Kidney glomerular epithelial cell (primary cell): Measurements from ENCODE around the gene CHN2.
"Not testable (repeated sequence)": the region's sequence is repeated elsewhere in the genome, so short reads cannot be mapped to it uniquely, and the experiment has no call there.

Experiments used
- DNase-seq: peaks from one replicate; lab custom pipeline; 2025; lab: John Stamatoyannopoulos, UW

The CHN2 gene

DNA sequence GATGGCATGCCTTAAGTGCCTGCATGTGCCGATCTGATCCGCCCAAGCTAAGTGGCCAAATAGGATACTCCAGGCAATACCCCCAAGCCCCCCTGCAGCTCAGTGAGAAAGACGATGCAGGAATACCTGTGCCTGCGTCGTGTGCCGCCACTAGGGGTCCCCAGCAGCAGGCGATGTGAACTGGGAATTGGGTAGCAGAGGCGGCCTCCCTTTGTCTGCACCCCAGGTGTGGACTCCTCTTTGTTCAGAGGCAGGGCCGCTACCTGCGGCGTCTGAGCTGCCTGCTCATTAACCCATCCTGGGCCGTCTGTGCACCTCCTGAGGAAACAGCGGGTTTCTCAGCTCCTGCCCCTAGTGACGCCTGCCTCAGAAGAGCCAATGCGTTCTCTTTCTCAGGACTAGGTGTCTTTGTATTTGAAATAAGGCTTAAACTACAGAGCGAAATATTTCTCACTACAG is 4.8 kb upstream of the CHN2 start:
- DNase-seq = peak; percentile 29

DNA sequence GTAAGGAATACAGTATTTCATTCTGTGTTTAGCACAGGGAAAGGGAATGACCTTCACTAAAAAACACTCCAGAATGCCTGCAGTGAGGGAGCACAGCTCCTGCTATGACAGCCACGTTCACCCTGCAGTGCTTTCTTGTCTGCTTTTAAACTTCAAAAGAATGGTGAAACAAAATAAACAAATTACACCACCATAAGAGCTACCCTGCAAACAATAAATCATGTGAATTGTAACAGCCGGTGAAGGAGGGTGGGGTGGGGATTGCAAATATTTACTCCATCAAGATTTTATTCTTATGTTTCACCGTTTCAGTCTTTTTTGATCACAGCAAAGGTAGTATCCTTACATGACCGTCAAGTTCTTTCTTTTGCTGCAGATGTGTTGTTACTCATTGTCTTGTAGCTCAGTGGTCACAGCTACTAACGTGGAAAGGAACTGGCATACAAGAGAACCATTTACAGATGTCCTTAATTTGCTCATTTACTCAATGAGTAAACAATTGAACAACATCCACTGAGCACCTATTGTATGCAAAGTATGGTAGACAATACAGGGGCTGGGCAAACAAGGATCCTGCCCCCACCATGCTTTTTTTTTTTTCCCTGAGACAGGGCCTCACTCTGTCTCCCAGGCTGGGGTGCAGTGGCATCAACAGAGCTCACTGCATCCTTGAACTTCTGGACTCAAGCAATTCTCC is 4.1 kb upstream of the CHN2 start:
- DNase-seq = no peak

DNA sequence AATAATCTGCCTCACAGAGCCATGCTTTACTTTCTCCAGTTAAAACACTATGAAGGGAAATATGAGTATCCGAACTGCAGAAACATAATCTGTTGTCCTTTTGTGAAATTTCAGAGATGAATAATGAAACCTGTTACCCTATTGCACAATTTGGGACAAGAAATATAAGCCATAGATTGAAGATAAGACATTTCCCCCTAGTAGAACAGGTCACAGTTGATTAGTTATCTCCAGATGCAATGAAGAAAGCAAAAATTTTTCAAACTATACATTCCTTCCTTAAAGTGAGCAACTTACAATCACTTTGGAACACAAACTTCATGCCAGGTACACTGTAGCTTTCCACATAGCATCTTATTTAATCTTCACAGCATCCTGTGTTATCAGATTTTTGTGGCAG is 2.3 kb upstream of the CHN2 start:
- DNase-seq = no peak

DNA sequence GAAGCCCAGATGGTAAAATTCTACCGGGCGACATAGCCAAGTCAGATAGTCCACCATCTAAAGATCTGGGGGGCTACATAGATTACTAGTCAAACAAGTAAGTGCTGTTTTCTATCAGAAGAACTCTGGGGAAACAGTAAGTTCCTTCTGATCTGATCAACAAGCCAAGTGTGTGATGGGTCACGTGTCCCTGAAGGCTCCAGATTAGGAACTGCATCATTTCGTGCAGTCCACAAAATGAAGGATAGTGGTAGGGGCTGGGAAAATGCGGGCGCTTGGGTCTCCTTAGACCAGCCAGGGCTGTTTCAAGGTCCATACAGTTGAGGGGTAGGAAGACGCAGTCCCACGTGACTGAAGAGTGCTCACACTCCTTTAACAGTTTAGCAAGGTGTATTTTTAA is 1.8 kb upstream of the CHN2 start:
- no peak for DNase-seq

DNA sequence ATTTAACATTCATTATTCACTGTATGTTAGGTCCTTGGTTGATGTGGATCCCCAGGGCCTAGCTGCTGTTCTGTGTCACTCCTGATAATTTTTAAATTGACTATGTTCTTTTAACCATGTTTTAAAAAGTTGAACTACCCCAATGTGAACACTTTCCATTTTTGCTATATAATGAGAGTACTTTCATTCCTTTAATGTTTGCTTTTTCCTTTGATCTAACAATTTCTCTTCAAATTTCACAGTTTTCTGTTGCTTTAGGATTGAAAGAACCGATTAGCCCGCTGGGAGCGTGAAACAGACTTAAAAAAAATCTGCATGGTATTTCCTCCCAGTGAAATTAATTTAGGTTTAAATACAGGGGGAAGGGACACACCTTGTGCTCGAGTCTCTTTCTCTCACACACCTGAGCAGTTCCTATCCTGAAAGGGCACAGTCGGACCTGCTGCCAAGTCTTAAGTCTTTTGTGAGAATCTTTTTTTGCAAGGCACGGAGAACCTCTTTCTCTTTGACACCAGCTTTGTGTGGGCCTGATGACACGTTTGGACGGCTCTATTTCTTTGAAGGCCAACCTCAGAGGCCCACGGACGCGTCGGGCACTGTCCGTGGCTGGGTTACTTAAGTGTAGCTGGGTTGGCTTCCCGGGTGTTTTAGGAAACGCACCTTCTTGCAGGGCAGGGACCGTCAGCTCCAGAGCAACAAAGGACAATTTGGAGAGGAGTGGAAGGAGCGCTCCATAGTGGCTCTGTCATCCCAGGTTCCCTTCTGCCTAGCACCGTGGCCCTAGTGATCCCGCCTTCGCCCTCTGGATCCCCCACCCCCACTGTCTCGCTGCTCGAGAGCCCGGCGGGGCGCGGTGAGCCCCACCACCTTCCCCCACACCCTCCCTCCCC is 1.0 kb upstream of the CHN2 start:
- no peak for DNase-seq

DNA sequence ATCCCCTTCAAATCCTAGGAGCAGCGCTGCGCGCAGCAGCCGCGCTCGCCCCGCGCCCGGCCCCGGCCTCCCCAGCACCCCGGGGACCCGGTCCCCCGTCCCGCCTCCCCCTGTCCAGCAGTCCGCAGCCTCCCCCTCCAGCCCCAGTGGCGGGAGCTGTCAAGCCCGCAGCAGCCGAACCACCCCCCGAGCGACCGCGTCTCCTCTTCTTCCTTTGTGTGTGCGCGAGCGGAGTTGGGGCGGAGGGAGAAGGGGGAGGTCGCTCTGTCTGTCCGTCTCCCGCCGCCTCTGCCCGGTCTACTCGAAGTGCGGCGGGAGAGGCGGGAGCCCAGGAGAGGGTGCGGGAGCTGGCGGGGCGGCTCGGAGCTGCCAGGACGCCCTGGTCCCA is 375 bp upstream of the CHN2 start:
- DNase-seq = no peak

DNA sequence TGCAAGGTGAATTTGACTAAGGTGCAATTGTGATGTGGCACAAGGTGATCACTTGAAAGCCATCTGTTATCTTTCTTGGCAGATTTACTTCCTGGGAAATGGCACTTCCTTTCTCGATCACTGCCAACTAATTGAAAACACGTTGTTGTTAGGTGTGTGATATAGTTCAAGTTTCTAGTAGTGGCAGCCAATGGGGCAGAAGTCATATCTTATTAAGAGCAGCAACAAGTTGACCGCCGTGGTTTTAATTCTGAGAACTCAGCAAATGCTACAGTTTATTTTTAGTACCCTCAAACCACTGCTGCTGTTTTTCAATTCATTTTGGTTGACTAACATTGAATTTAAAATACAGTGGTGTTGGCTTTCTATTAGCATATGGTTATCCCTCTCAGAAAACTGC is 1.6 kb downstream of the CHN2 start:
- no peak for DNase-seq

DNA sequence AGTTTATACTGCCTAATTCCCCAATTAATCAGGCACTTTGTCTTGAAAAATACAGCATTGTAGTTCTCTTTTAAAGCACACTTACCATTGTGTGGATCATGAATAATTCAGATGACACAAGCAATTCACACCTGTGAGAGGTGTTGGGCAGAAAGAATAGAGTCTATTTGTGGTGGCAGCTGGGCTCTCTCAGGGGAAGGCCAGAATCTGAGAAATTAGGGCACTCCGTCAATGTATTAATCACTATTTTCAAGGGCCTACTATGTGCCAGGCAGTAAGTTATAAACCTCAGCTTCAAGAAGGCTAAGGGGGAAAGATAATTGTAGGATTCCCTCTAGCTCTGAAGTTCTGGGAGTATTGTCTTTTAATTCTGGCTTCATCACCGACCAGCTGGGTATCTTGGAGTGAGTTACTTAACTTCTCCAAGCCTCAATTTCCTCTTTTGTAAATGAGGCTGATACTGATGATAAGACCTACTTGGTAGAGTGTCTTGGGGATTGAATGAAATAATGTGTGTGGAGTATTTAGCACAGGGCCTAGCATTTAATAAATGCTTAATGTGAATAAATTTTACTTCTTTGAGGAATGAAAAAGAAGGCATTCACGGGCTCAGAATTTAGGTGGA is 2.5 kb downstream of the CHN2 start:
- no peak for DNase-seq

DNA sequence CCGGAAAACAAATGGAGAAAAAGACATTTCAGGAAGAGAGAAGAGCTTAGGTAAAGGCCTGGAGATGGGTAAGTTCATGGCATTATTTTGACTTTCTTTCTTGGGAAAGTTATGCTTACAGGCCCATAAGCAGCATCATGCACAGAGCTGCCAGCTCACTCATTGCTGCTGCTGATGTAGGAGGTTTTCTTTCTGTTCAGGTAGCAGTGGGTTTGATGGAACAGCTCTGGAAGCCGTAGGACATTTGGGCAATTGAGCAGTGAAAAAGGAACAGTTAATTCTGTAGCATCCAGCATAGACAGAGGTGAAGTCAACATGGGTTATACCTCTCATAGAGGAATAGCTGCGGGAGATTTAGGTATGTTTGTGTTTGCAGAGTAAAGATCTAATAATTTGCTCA is 3.3 kb downstream of the CHN2 start:
- no peak for DNase-seq

DNA sequence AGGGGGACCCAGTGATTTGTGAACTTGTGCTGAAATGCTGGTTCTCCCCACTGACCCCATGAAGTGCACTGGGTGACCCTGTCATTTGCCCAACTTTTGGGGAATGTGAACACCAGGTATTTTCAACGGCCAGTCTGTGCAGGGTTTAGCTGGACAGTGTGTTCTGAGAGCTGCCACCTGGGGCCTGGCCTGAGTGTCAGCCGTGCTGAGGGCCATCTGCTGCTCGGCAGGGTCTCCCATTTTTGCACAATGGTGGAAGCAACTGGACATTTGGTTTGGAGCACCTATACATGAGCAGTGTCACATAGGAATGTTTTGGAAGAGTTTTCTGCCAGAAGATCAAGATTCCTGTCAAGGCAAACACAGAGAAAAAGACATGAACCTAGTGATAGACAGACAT is 5.2 kb downstream of the CHN2 start:
- no peak for DNase-seq

DNA sequence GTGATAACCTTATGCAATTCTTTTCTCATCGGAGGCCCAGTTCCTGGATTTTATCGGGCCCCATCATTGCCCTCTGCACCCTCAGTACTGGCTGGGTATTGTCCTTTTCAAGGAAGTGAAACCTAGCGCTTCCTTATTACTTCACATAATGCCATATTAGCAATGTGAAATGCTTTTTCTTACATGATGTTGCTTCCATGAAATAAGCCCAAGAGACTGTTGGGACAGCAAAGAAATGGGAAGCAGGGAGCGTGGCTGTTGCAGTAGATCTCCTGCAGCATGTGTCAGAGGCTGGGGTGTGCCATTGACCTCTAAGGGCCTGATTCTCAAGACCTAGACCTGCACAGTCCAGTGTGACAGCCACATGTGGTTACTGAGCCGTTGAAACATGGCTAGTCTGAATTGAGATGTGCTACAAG is 8.1 kb downstream of the CHN2 start:
- DNase-seq = no peak

DNA sequence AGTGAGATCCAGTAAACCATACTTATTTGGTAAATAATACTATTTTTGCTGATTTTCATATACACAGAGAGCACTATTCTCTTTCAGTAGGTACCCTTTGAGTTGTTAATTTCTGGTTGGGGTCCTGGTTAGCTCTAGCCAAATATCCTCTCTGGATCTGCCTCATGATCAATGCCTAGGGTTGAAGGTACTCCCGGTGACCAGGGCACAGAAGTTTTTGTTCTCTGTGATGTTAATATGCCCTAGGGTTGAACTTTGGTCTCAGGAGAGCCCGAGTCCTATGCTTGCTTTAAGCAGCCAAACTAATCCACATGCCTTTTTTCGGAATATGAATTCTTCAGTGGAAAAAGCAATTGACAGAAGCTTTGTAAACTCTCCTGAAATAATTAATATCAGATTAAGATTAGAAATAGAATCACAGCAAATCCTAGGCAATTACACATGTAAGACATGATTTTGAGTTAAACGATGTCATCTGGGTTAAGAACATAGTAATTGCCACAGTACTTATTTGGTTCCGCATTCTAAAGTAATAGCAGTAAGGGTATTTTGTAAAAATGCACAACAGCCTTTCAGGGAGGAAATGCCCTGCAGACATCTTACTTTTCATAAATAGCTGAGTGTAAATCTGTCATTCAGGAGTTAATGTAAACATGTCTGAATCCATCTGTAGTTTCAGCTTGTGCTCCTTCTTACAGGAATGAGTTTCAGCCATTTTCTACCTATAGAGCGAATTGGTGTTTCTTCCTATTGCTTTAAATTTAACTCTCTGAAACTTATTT is 10.1 kb downstream of the CHN2 start:
- DNase-seq = no peak

DNA sequence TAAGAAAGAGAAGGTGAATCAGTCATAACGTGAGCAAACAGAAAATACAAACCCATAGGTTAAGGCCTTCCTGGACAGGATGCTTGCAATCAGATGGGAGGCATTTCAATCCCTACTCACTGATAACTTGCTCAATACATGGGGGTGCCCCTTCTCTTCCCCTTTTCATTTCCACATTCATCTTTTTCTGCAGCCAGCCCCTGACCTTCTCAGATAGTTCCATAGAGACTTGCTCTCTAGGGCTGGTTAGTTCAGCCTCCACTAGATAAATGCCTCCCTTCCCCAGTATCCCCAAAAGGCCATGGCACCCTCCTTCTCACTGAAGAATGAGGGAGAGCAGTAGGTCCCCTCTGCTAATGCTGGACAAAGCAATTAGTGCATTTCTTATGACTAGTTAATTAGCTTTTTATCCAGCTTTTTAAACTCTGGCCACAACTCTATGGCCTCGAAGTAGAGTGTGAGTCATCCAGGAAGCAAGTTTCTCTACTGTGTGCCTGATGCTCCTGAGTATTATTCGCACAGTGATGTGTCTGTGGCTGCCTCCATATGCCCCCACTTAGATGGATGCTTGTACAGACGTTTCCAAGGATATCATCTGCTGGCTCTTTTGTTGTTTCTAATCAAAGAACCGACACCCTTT is 12.7 kb downstream of the CHN2 start:
- no peak for DNase-seq

DNA sequence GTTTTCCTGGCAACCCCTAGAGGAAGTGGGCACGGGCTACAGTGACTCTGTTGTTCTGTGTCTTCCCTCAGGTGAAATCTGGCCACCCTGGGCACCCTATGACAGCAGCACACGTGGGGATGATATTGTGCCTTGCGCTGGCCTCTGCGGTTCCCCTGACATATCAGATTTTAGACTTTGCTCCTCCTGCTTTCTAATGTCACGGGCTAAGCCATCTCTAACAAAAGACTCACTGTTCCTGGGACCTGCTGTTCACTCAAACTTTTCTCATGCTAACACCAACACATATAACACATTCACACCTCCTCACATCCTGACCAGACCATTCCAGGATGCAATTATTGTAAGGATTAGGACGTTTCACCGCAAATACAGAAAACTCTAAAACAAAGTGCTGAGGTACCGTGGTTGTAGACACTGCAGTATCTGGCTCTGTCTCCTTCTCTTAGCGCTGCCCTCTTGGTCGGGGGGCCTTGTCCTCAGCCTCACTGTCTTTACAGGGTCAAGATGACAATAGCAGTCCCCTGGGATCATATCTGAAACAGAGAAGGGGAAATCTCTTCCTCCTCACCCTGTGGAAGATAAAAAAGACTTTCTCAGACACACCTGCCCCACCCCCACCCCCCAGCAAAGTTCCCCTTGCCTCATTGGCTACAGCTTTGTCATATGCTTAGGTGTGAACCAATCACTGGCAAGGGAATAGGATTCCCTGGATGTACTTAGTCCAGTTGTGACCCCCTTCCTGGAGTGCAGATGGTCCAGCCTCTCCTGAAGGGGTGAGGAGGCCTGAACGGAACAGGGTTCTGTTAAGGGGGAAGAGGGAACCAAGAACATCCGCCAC is 14.1 kb downstream of the CHN2 start:
- DNase-seq = no peak

DNA sequence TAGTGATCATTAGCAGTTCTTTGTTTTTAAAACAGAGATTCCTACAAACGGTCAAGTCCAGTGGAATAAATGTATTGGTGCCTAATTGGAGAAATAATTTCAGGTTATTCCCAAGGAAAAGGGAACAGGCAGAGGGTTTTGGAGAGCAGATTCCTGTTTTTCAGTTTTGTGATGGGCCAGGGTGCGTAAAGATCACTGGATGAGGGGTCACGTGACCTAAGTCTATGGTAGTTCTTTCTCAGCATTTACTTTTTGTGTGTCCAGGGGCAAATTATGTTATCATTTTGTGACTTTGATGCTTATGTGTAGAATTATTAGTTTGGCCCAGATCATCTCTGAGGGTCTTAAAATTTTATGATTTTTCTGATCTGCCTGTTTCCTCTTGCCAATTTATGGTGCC is 15.2 kb downstream of the CHN2 start:
- DNase-seq = no peak

DNA sequence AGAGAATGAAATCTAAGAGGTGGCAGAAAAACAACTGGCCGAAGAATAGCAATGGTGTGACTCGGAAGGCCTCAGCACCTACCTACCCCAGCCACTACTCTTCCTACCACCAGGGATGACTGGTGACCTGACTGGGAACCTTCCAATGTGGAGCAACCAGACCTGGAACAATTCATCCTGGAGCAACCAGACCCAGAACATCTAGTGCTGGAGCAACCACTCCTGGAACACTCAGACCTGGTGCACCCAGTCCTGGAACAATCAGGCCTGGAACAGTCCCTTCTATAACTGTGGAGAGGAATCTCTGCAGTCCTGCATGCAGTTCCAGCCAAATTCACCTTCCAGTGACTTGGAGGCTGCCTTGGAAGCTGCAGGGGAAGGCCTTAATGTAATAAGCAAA is 18.2 kb downstream of the CHN2 start:
- DNase-seq = not testable (repeated sequence)

DNA sequence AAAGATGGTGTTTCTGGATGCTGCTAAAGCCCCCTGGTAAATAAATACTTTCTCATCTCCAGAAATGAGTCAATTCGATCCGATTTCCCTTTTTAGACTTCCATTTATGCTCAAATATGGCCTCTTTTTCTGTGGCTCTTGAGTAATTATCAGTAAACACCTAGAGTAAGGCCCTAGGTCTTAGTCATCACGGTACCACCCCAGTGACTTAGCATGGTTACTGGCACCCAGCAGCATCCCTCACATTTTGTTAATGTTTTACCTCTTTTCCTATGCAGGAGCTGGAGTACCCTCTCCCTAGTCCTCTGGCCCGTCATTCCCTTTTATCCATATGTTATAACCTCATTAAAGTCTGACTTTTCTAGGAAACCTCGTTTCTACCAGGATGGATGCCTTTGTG is 19.5 kb downstream of the CHN2 start:
- DNase-seq = no peak

DNA sequence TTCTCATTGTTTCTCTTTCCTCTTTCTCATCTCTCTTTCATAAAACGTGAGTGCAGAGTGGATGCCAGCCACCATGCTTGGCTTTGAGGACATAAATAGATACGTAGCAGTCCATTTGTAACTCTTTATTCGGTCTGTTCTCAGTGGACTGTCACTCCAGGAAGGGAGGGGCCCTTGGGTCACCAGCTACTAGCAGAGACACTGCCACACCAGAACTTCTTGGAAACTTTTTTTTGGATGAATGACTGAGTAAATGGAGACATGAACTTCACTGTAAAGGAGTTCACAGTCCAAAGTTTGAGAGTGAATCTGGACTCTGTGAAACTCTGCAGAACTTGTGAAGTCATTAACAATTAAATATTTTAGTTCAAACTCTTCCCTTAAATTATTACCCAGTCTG is 20.2 kb downstream of the CHN2 start:
- DNase-seq = no peak

DNA sequence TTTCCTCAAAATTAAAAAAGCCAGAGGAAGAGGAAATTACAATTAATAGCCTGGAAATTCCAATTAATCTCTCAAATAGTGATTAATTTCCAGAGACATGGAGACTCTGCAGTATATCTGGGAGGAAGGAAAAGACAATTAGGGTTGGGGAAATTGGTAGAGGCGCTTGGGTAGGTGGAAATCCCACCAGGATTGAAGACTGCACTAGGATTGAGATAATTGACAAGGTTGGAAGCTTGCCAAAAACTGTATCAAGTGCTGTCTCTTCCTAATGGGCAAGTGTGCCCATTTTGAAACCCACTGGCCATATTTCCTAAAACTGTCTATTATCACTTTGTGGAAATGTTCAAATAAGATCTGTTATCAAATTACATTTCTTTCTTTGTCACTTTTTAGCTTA is 21.6 kb downstream of the CHN2 start:
- no peak for DNase-seq

DNA sequence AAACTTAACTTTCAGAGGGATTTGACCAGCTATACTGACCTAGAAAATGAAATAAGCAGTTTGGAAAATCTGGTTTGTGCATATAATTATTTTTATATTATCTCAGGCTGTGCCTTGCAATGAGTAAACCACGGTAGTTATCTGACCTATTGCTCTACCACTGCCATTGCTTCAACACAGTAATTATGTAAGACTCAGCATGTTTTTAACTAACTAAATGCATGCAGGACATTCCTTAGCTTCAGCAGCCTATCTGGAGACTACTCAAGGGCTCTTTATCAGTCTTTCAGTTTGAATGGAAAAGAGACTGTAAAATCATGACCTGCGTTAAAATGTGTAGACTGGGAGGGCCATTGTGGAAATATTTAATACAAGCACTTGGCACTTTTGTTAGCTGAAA is 22.5 kb downstream of the CHN2 start:
- no peak for DNase-seq

DNA sequence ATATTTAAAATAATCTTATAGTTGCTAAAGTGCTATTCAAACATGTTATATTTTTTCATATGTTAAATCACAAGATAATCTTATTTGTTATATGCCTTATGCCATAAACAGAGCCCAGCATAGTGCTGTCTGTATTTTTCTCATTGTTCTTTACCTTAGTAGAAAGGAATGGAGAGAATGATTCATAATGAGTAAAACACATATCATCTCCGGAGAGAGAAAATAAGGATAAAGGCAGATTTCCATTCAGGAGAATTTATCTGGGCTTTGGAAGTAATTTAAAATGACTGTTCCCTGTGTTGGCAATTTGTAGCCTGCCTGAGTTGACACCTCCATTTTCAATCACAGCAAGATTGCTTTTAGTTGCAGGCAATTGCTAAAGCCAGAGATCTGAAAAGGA is 30.2 kb downstream of the CHN2 start:
- no peak for DNase-seq
